CD1c-positive myeloid dendritic cell (primary cell): ENCODE results near the gene LMF2.

Source experiments
- DNase-seq: peaks from one replicate; pipeline ENCODE4 v3.0.0-alpha.2; 2016; ENCODE audit errors: extremely low spot score

Gene LMF2

DNA sequence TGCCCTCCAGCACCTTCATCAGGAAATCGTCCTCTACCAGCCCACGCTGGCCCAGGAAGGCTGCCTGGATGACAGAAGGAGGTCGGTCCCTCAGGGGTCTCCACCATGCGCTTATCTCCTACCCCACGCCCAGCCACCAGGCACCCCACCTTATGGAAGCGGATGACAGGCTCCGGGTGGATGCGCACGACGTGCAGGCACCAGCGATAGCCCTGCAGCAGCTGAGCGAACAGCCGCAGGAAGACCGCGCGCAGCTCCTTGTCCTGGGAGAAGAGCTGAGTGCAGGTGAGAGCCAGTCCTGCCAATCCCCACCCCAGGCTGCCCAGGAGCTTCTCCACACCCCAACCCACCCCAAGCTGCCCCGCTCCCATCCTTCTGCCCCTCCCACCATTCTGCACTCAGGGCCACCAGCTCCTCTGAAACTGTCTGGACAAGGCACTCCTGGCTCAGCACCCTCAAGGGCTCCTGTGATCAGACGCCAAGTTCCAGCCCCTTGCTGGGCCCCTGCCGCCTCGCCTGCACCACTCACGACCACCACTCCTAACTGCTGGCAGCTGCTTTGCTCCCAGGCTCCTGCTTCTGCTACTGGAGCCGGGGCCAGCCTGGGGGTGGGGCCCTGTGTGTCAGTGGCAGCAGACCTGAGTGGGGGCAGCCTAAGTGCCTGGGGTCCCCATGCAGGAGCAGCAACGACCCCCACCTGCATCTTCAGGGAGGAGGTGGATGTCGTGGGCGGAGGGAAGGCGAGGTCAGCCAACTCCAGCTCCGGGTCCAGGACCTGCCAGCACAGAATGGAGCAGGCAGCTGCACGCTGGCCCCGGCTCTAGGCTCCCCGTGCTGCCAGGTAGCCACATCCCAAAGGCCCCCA is 42.2 kb downstream of the LMF2 start:
- DNase-seq: no peak

DNA sequence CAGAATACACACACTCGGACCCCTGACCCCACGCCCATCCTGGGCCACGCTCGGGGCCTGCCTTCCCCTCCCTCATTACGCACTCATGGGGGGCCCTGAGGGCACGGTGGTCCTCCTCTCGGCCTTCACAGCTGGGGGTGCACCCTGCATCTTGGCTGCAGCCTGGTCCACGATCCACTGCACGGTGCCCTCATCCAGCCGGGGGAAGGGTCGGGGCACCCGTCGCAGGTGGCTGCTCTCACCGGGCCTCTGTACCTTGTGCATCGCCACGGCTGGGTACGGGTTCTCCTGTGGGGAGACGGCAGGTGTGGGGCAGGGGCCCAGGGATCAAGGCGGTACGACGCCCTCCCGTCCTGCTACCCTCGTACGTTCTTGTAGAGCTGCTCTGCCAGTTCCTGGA is 43.1 kb downstream of the LMF2 start:
- no peak for DNase-seq

- DNase-seq: no peak
Measured at GRCh38 chr22:50463188-50463900, 44.2 kb downstream of the LMF2 start.

GRCh38 chr22:50461979-50462540 is 45.4 kb downstream of the LMF2 start:
- no peak for DNase-seq

DNA sequence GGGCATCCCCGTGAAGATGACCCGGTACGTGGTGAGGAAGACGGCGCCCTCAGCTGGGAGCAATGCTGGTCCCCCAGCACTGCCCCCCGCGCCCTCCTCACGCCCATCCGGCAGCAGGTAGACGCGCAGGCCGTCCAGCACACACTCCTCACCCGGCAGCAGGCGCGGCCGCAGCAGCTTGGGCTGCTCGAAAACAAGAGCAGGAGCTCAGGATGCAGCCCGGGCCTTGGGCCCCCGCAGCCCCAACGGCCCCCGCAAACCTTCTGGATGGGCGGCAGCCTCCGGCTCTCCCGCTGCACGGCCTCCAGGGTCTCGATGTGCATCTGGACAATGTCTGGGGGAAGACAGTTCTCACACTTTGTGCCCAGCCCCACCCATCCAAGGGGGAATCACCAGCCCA is 46.0 kb downstream of the LMF2 start:
- DNase-seq: no peak

- no peak for DNase-seq
Measured at GRCh38 chr22:50460938-50461337, 46.6 kb downstream of the LMF2 start.

- no peak for DNase-seq
Measured at GRCh38 chr22:50459496-50460140, 47.9 kb downstream of the LMF2 start.

DNA sequence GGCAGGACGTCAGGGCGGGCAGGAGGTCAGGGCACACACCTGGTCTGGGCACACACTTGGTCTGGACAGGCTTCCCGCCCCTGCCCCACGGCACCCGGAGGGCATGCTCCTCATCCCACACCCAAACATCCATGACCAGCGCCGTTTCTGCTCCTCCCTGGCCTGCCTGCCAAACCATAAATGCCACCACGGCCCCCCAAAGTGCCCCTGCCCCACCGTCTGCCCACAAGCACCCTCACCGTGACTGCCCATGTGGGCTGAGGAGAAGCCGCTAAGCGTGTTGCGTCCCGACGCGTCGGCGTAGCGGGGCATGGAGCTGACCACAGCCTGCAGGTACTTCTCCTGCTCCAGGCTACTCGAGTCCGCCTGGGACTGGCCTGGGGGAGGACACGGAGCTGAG is 48.5 kb downstream of the LMF2 start:
- DNase-seq: no peak

- no peak for DNase-seq
Measured at GRCh38 chr22:50456466-50457234, 50.9 kb downstream of the LMF2 start.

- no peak for DNase-seq
Measured at GRCh38 chr22:50456026-50456425, 51.5 kb downstream of the LMF2 start.

- no peak for DNase-seq
Measured at GRCh38 chr22:50455201-50455600, 52.3 kb downstream of the LMF2 start.

- no peak for DNase-seq
Measured at GRCh38 chr22:50454556-50455075, 52.9 kb downstream of the LMF2 start.
